Measurements from ENCODE around the gene SCN10A. TPM values are rescaled to one million over a fixed set of nuclear protein-coding genes. Genes with fewer than 3 reads are reported as not detected.

The SCN10A gene
- polyA plus RNA-seq, 2 of the 4 experiments (the other 2 are of a cell fraction) = not detected

DNA sequence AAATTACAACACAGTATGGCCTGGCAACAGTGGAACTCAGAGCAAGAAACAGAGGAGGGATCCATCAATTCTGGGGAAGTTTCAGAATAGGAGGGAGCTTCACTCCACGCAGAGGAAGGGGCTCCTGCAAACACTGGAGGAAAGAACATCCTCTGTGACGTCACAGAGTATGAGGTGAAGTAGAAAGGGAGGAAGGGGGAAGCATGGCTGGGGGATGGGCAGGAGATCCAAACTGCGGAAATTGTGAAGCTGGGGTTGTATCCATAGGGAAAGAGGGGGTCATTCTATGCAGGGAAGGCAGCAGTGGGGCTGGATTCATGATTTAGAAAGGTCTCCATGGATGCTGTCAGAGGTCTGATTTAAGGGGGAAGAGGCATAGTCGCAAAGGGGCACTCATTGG is 8.3 kb upstream of the SCN10A start:
- Histone ChIP-seq H3K27ac (no peak overlapping the region), H3K4me1 (peaks cover 6% of the 10 kb centered on the region; the same call in 1 of the 3 replicates), H3K9me3 (no peaks in the 10 kb centered on the region), H3K4me3 (no peak overlapping the region), H3K4me2 (no peak overlapping the region)
- CTCF ChIA-PET = interaction anchor here (0.5 kb wide), 1 partner anchor 26 kb away, joined by 3 read pairs; no protein-coding TSS in a partner anchor
- POLR2A ChIA-PET = no interaction called here
- DNase-seq (ENCODE audit: low read depth in 1 of 2, low spot score in 1 of 2) = no peak
- WGBS (ENCODE audit: missing lambda C conversion rate) = 10% methylated on average over 4 of the region's 4 CpGs
- TF ChIP-seq ZFP36 (IDR thresholded peaks at IDR 0.05; ENCODE audit: borderline replicate concordance, partially characterized antibody) (no peak), CBX8 (IDR thresholded peaks at IDR 0.05) (no peak), HEYL (CRISPR knock-in tag; IDR thresholded peaks at IDR 0.05) (no peak), CHD4 (IDR thresholded peaks at IDR 0.05; ENCODE audit: borderline replicate concordance) (no peak), EP300 (IDR thresholded peaks at IDR 0.05) (no peak), GATA3 (IDR thresholded peaks at IDR 0.05; ENCODE audit: borderline replicate concordance) (no peak), CHD2 (IDR thresholded peaks at IDR 0.05; ENCODE audit: low read length, partially characterized antibody) (no peak), RAD21 (conservative IDR thresholded peaks at IDR 0.05 in 1 of 2, IDR thresholded peaks at IDR 0.05 in 1 of 2) (no peak), ZC3H11A (IDR thresholded peaks at IDR 0.05) (no peak), HOXA7 (CRISPR knock-in tag; IDR thresholded peaks at IDR 0.05) (no peak), SMC3 (IDR thresholded peaks at IDR 0.05) (no peak), CBX2 (IDR thresholded peaks at IDR 0.05; ENCODE audit: borderline replicate concordance, low read depth) (no peak), RARB (CRISPR knock-in tag; IDR thresholded peaks at IDR 0.05) (no peak)
- TF ChIP-seq, protein P1, sequence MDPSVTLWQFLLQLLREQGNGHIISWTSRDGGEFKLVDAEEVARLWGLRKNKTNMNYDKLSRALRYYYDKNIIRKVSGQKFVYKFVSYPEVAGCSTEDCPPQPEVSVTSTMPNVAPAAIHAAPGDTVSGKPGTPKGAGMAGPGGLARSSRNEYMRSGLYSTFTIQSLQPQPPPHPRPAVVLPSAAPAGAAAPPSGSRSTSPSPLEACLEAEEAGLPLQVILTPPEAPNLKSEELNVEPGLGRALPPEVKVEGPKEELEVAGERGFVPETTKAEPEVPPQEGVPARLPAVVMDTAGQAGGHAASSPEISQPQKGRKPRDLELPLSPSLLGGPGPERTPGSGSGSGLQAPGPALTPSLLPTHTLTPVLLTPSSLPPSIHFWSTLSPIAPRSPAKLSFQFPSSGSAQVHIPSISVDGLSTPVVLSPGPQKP (IDR thresholded peaks at IDR 0.05; ENCODE audit: low read depth, low read length) = no peak
- TF ChIP-seq, protein P2, sequence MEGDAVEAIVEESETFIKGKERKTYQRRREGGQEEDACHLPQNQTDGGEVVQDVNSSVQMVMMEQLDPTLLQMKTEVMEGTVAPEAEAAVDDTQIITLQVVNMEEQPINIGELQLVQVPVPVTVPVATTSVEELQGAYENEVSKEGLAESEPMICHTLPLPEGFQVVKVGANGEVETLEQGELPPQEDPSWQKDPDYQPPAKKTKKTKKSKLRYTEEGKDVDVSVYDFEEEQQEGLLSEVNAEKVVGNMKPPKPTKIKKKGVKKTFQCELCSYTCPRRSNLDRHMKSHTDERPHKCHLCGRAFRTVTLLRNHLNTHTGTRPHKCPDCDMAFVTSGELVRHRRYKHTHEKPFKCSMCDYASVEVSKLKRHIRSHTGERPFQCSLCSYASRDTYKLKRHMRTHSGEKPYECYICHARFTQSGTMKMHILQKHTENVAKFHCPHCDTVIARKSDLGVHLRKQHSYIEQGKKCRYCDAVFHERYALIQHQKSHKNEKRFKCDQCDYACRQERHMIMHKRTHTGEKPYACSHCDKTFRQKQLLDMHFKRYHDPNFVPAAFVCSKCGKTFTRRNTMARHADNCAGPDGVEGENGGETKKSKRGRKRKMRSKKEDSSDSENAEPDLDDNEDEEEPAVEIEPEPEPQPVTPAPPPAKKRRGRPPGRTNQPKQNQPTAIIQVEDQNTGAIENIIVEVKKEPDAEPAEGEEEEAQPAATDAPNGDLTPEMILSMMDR (IDR thresholded peaks at IDR 0.05) = no peak
- no peak for ATAC-seq
- FAIRE-seq = no peak

GRCh38 chr3:38823722-38824121 is 7.7 kb upstream of the SCN10A start:
- H3K4me3 ChIP-seq = no peak overlapping the region
- DNase-seq (ENCODE audit: low read depth in 1 of 2, low spot score in 1 of 2) (no peak), FAIRE-seq (no peak), ATAC-seq (no peak)
- WGBS (ENCODE audit: missing lambda C conversion rate) = 35% methylated on average over 7 of the region's 8 CpGs
- TF ChIP-seq PBX3 (IDR thresholded peaks at IDR 0.05) = no peak
- TF ChIP-seq RAD21 (conservative IDR thresholded peaks at IDR 0.05 in 1 of 2, IDR thresholded peaks at IDR 0.05 in 1 of 2) = no peak
- TF ChIP-seq, protein P3, sequence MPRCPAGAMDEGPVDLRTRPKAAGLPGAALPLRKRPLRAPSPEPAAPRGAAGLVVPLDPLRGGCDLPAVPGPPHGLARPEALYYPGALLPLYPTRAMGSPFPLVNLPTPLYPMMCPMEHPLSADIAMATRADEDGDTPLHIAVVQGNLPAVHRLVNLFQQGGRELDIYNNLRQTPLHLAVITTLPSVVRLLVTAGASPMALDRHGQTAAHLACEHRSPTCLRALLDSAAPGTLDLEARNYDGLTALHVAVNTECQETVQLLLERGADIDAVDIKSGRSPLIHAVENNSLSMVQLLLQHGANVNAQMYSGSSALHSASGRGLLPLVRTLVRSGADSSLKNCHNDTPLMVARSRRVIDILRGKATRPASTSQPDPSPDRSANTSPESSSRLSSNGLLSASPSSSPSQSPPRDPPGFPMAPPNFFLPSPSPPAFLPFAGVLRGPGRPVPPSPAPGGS (IDR thresholded peaks at IDR 0.05) = no peak
- TF ChIP-seq HMGXB4 (CRISPR knock-in tag; IDR thresholded peaks at IDR 0.05; ENCODE audit: borderline replicate concordance) = no peak
- TF ChIP-seq, protein P1 (IDR thresholded peaks at IDR 0.05; ENCODE audit: low read depth, low read length) = no peak
- no peak for TF ChIP-seq POLR2A (IDR thresholded peaks at IDR 0.05; ENCODE audit: low read length)
- TF ChIP-seq, protein P4, sequence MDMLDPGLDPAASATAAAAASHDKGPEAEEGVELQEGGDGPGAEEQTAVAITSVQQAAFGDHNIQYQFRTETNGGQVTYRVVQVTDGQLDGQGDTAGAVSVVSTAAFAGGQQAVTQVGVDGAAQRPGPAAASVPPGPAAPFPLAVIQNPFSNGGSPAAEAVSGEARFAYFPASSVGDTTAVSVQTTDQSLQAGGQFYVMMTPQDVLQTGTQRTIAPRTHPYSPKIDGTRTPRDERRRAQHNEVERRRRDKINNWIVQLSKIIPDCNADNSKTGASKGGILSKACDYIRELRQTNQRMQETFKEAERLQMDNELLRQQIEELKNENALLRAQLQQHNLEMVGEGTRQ (IDR thresholded peaks at IDR 0.05) = no peak
- no peak for TF ChIP-seq TFCP2L1 (CRISPR knock-in tag; IDR thresholded peaks at IDR 0.05)
- TF ChIP-seq RCOR1 (IDR thresholded peaks at IDR 0.05; ENCODE audit: low read depth, low read length) = no peak
- TF ChIP-seq REST (IDR thresholded peaks at IDR 0.05) = no peak
- no peak for TF ChIP-seq FOSL2 (IDR thresholded peaks at IDR 0.05)
- no peak for TF ChIP-seq FOSL2 (CRISPR knock-in tag; IDR thresholded peaks at IDR 0.05)
- no peak overlapping the region for H3K4me2 ChIP-seq
- no peak overlapping the region for H3K27ac ChIP-seq
- H3K4me1 ChIP-seq = no peaks in the 10 kb centered on the region
- no peaks in the 10 kb centered on the region for H3K9me3 ChIP-seq
- ChIA-PET CTCF (interaction anchor here (0.5 kb wide), 1 partner anchor 25 kb away, joined by 3 read pairs; no protein-coding TSS in a partner anchor), POLR2A (no interaction called here)

All from A549 (cell line).